Measurements from ENCODE around the gene LRRC74B. TPM values are rescaled to one million over a fixed set of nuclear protein-coding genes. Genes with fewer than 3 reads are reported as not detected.

The LRRC74B gene
- total RNA-seq, 1 experiment from 2014 or later: under 0.01 TPM

DNA sequence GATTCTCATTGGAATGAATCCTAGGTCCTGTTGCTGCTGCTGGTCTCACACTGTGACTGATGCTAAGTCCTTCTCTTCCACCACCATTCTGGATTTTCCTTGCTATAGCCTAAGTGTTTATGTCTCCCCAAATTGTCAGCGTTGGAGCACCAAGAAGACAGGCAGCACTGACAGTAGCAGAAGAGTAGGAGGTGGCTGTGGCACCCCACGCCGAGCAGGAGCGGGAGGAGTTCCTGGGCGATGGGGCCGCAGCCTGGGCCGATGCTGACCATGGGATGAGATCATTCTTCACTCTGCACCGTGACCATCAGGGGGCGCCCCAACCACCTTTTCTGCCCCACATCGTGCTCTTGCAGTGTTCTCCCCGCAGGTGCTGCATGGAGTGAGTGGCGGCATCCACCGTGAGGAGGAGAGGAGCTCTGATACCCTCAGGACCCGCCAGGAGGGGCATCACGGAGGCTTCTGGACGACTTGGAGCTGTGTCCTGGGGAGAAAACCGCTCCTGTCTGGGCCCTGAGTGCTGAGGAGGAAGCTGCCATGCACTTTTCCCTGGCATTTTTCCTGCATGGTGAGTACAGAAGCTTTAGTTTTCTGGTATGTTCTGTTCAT, 57.0 kb downstream of the LRRC74B start:
- DNase-seq (ENCODE audit: low read depth): peak; percentile 48

- no peak for DNase-seq (ENCODE audit: low read depth)
Observed at GRCh38 chr22:21103633-21104032, 57.9 kb downstream of the LRRC74B start.

GRCh38 chr22:21104126-21104691, 58.5 kb downstream of the LRRC74B start:
- no peak for DNase-seq (ENCODE audit: low read depth)

DNA sequence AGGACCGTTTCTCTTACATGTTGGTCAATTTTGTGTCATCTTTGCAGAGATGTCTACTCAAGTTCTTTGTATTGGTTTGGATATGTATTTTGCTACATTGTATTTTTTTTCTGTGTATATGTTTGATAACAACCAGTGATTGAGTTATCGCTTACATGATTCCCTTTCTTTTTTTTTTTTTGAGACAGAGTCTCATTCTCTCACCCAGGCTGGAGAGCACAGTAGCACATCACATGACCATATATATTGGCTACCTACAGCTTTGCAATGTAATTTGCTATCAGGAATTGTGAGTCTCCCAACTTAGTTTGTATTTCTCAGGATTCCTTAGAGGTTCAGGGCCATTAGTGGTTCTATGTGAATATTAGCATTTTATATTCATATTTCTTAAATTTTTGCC, 59.5 kb downstream of the LRRC74B start:
- DNase-seq (ENCODE audit: low read depth): no peak

- no peak for DNase-seq (ENCODE audit: low read depth)
Observed at GRCh38 chr22:21106000-21106399, 60.3 kb downstream of the LRRC74B start.

DNA sequence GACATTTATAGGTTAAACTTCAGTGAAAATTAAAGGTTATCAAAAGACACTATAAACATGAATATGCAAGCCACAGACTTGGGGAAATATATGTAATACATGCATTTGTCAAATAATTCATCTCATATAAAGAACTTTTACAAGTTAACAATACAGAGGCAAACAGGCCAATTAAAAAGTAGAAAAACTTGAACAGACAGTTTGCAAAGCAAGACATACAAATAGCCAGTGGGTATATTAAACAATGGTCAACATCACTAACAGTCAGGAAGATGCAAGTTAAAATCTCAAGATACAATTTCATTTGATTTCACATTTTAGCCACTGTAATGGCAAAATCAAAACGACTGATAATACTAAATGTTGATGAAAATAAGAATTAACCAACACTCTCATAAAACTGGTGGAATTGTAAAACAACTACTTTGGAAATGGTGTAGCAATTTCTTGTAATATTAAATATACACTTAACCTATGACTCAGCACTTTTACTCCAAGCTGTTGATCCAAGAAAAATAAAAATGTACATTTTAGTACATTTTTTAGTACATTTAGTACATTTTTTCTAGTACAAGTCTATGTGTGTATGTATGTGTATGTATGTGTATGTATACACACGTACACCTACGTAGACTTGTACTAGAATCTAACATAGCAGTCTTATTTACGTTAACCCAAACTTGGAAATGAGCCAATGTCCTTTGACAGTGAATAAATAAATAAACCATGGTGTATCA, 62.8 kb downstream of the LRRC74B start:
- no peak for DNase-seq (ENCODE audit: low read depth)

Other genes starting within 250 kb of the LRRC74B start
- gene PI4KA, start 187.1 kb upstream of the LRRC74B start, total RNA-seq (2014; rRNA removed; shearing (Covaris generic)): 17.8 and 19.4 TPM in 2 replicates
- 9.2 and 13.1 TPM in 2 replicates for gene SNAP29, start 186.9 kb upstream of the LRRC74B start, total RNA-seq (2014; rRNA removed; shearing (Covaris generic))
- 26.8 and 27.8 TPM in 2 replicates for gene CRKL, start 128.5 kb upstream of the LRRC74B start, total RNA-seq (2014; rRNA removed; shearing (Covaris generic))
- gene AIFM3, start 78.7 kb upstream of the LRRC74B start, total RNA-seq (2014; rRNA removed; shearing (Covaris generic)): 0.39 TPM in 1 of 2 replicates, not detected in the other
- gene LZTR1, start 63.6 kb upstream of the LRRC74B start, total RNA-seq (2014; rRNA removed; shearing (Covaris generic)): 13.5 and 16.6 TPM in 2 replicates
- gene THAP7, start 43.8 kb upstream of the LRRC74B start, total RNA-seq (2014; rRNA removed; shearing (Covaris generic)): 41.1 and 41.4 TPM in 2 replicates
- 7.8 and 10.6 TPM in 2 replicates for gene P2RX6, start 30.8 kb upstream of the LRRC74B start, total RNA-seq (2014; rRNA removed; shearing (Covaris generic))
- not detected in 2 replicates for gene SLC7A4, start 13.4 kb upstream of the LRRC74B start, total RNA-seq (2014; rRNA removed; shearing (Covaris generic))

All from RPMI7951 (cell line).